Fibroblast of the aortic adventitia (primary cell): ENCODE data around the gene ANP32E. TPM values are rescaled to one million over a fixed set of nuclear protein-coding genes. Genes with fewer than 3 reads are reported as not detected.

Source experiments
- DNase-seq: peaks from one replicate; pipeline ENCODE4 v3.0.0-alpha.2; 2010; ENCODE audit warnings: low read depth
- H3K4me3 ChIP-seq: 2 replicates; pipeline ENCODE4 v1.5.1; 2011; ENCODE audit warnings: low read depth, mild to moderate bottlenecking, control low read depth, low read length, moderate library complexity
- CTCF ChIP-seq: IDR thresholded peaks from 2 replicates; pipeline ENCODE4 v1.5.1; 2011; ENCODE audit warnings: mild to moderate bottlenecking, low read length, control low read depth, inconsistent platforms; ENCODE audit not compliant: insufficient read depth
- total RNA-seq: library from RNA; depleted of rRNA; stranded (reverse); fragments of >200 nt; gene quantifications from 2 replicates; pipeline ENCODE4 v1.2.3, GENCODE V29; 2012; ENCODE audit warnings: low replicate concordance

ANP32E gene
- total RNA-seq, result 35.1 and 52.1 TPM in 2 replicates

GRCh38 chr1:150235852-150236613 lies at the start of gene ANP32E:
Gene ANP32E (minus strand): TSS chr1:150236112. CDS start chr1:150235786, 326 bp downstream.
- DNase-seq, result peak; percentile 100

GRCh38 chr1:150283260-150283659 lies 47.3 kb upstream of the ANP32E start:
- no peak for TF ChIP-seq CTCF
- peak overlapping the region; percentile 94 for H3K4me3 ChIP-seq

More at GRCh38 chr1:150235852-150236613, at the start of gene ANP32E:
- H3K4me3 ChIP-seq, result peak within 1 kb of the TSS; percentile 91
- peak; percentile 39 for TF ChIP-seq CTCF

GRCh38 chr1:150282558-150282958 lies 46.6 kb upstream of the ANP32E start:
- no peak for DNase-seq
- no peak for TF ChIP-seq CTCF
- H3K4me3 ChIP-seq, result peak overlapping the region; percentile 94

More at GRCh38 chr1:150283260-150283659, 47.3 kb upstream of the ANP32E start:
- no peak for DNase-seq

- no peak for TF ChIP-seq CTCF
- peak within 1 kb of the TSS; percentile 94 for H3K4me3 ChIP-seq
- peak; percentile 100 for DNase-seq
Measured at GRCh38 chr1:150281758-150282557, 46.0 kb upstream of the ANP32E start, which contains the start of gene CIART. Gene CIART (plus strand): TSS chr1:150282554. CDS start chr1:150283268, 714 bp downstream.

GRCh38 chr1:150281221-150281757 lies 45.4 kb upstream of the ANP32E start:
- H3K4me3 ChIP-seq, result peak overlapping the region; percentile 94
- peak; percentile 81 for DNase-seq
- peak; percentile 76 for TF ChIP-seq CTCF

GRCh38 chr1:150280138-150280707 lies 44.3 kb upstream of the ANP32E start:
- H3K4me3 ChIP-seq, result no peak overlapping the region
- no peak for DNase-seq
- TF ChIP-seq CTCF, result no peak
